Measurements from ENCODE around the gene CDKN2A.
A peak's percentile ranks its signal among the peaks of the same experiment; 100 is the strongest.

Gene CDKN2A

GRCh38 chr9:21995006-21995665 is 944 bp upstream of the CDKN2A start:
- Histone ChIP-seq H3K4me2 (peak overlapping the region; percentile 92), H3K79me2 (ENCODE audit: insufficient read depth, low read depth) (peaks cover 87% of the 10 kb centered on the region), H3K4me3 (IDR thresholded peaks at IDR 0.05; ENCODE audit: insufficient read depth, low read depth, low read length) (no peak overlapping the region), H3K9ac (peak overlapping the region; percentile 99), H2AFZ (ENCODE audit: low read depth) (peak overlapping the region; percentile 58), H3K27me3 (ENCODE audit: insufficient read depth, low read depth) (no peaks in the 10 kb centered on the region), H4K20me1 (ENCODE audit: insufficient read depth) (0 out of 2 replicates have a peak, but pooled peaks cover 10% of the 10 kb centered on the region), H3K27ac (peak overlapping the region; percentile 99), H3K36me3 (ENCODE audit: insufficient read depth) (peaks cover 14% of the 10 kb centered on the region; the same call in 1 of the 2 replicates), H3K4me1 (ENCODE audit: low read depth, poor library complexity, severe bottlenecking) (peaks cover 41% of the 10 kb centered on the region)
- TF ChIP-seq CTCF (conservative IDR thresholded peaks at IDR 0.05; ENCODE audit: low read depth, low read length): 0 out of 2 replicates have a peak, but pooled peaks have one; percentile 9

GRCh38 chr9:21994556-21995005 is 389 bp upstream of the CDKN2A start, which contains the start of gene CDKN2B-AS1:
TSS of gene CDKN2B-AS1 (plus strand) at chr9:21994791.
- peak; percentile 12; the same call in 1 of the 2 replicates for TF ChIP-seq CTCF (conservative IDR thresholded peaks at IDR 0.05; ENCODE audit: low read depth, low read length)
- Histone ChIP-seq H3K79me2 (ENCODE audit: insufficient read depth, low read depth) (peaks cover 87% of the 10 kb centered on the region), H2AFZ (ENCODE audit: low read depth) (peak within 1 kb of the TSS; percentile 58), H3K4me1 (ENCODE audit: low read depth, poor library complexity, severe bottlenecking) (peaks cover 38% of the 10 kb centered on the region), H3K27ac (peak within 1 kb of the TSS; percentile 99), H3K4me3 (IDR thresholded peaks at IDR 0.05; ENCODE audit: insufficient read depth, low read depth, low read length) (no peak within 1 kb of the TSS), H3K4me2 (peak within 1 kb of the TSS; percentile 94), H3K36me3 (ENCODE audit: insufficient read depth) (peaks cover 17% of the 10 kb centered on the region; the same call in 1 of the 2 replicates), H4K20me1 (ENCODE audit: insufficient read depth) (0 out of 2 replicates have a peak, but pooled peaks cover 10% of the 10 kb centered on the region), H3K9ac (peak within 1 kb of the TSS; percentile 99), H3K27me3 (ENCODE audit: insufficient read depth, low read depth) (no peaks in the 10 kb centered on the region)

- Histone ChIP-seq H3K4me2 (peak overlapping the region; percentile 94), H3K79me2 (ENCODE audit: insufficient read depth, low read depth) (peaks cover 90% of the 10 kb centered on the region)
Measured at GRCh38 chr9:21993007-21993406, 1.2 kb downstream of the CDKN2A start.

More at GRCh38 chr9:21993007-21993406, 1.2 kb downstream of the CDKN2A start:
- H3K9ac ChIP-seq: peak overlapping the region; percentile 99
- peaks cover 40% of the 10 kb centered on the region for H3K4me1 ChIP-seq (ENCODE audit: low read depth, poor library complexity, severe bottlenecking)
- H3K36me3 ChIP-seq (ENCODE audit: insufficient read depth): peaks cover 17% of the 10 kb centered on the region; the same call in 1 of the 2 replicates
- H2AFZ ChIP-seq (ENCODE audit: low read depth): no peak overlapping the region
- H4K20me1 ChIP-seq (ENCODE audit: insufficient read depth): peaks cover 10% of the 10 kb centered on the region; the same call in 1 of the 2 replicates
- no peak for TF ChIP-seq CTCF (conservative IDR thresholded peaks at IDR 0.05; ENCODE audit: low read depth, low read length)
- no peak overlapping the region for H3K4me3 ChIP-seq (IDR thresholded peaks at IDR 0.05; ENCODE audit: insufficient read depth, low read depth, low read length)
- no peaks in the 10 kb centered on the region for H3K27me3 ChIP-seq (ENCODE audit: insufficient read depth, low read depth)
- H3K27ac ChIP-seq: peak overlapping the region; percentile 99
